Lung (tissue), 12 donors: ENCODE results near the gene PISD. TPM values are rescaled to one million over a fixed set of nuclear protein-coding genes. Genes with fewer than 3 reads are reported as not detected.
"Not testable (repeated sequence)": the region's sequence is repeated elsewhere in the genome, so short reads cannot be mapped to it uniquely, and the experiment has no call there.

Experiments
- ATAC-seq: fragments of 200-7000 bp; cut with Tn5 transposase; one replicate; pipeline ENCODE4 v1.9.1; 2020; ENCODE audit warnings: moderate number of reproducible peaks; ENCODE audit not compliant: insufficient read depth, low FRiP score
- DNase-seq, 3 donors: peaks; one replicate each; pipeline ENCODE4 v3.0.0-alpha.2; 2013 to 2017
- H3K27ac ChIP-seq, 2 donors: one replicate each; pipeline ENCODE4 v1.5.1; 2013; ENCODE audit warnings: mild to moderate bottlenecking in 2 of 2, moderate library complexity in 2 of 2, control low read depth in 1 of 2, inconsistent platforms in 1 of 2, low read depth in 1 of 2, low read length in 1 of 2
- H3K27me3 ChIP-seq, 3 donors: one replicate each; pipeline ENCODE4 v1.5.1; 2013; ENCODE audit warnings: low read length in 2 of 3; ENCODE audit not compliant: control insufficient read depth in 3 of 3, insufficient read depth in 3 of 3
- H3K36me3 ChIP-seq, 4 donors: one replicate each; pipeline ENCODE4 v1.5.1; 2013; ENCODE audit warnings: low read length in 4 of 4, mild to moderate bottlenecking in 1 of 4, moderate library complexity in 1 of 4; ENCODE audit not compliant: control insufficient read depth in 4 of 4, insufficient read depth in 4 of 4
- H3K4me1 ChIP-seq, 5 donors: one replicate each; pipeline ENCODE4 v1.5.1; 2013; ENCODE audit warnings: low read length in 5 of 5, mild to moderate bottlenecking in 2 of 5, moderate library complexity in 1 of 5; ENCODE audit not compliant: control insufficient read depth in 5 of 5, insufficient read depth in 5 of 5
- H3K4me3 ChIP-seq: one replicate; pipeline ENCODE4 v1.5.1; 2013; ENCODE audit warnings: mild to moderate bottlenecking, control low read depth, moderate library complexity
- H3K9ac ChIP-seq, 2 donors: one replicate each; pipeline ENCODE4 v1.5.1; 2013; ENCODE audit warnings: low read length in 2 of 2, control low read depth in 1 of 2; ENCODE audit not compliant: insufficient read depth in 1 of 2
- H3K9me3 ChIP-seq, 4 donors: one replicate each; pipeline ENCODE4 v1.5.1; 2013; ENCODE audit warnings: low read length in 3 of 4, mild to moderate bottlenecking in 1 of 4, moderate library complexity in 1 of 4; ENCODE audit not compliant: control insufficient read depth in 4 of 4, insufficient read depth in 3 of 4
- WGBS, 2 donors: extraction: QIAGEN DNeasy Blood & Tissue Kit; methylation state at CpG; one replicate each; pipeline ENCODE4 v1.1.7; 2013; 5-methylcytosine and 5-hydroxymethylcytosine counted together
- polyA plus RNA-seq, 2 donors: library from polyadenylated mRNA; stranded (reverse); fragments of 200-250 nt; gene quantifications; one replicate each; pipeline ENCODE4 v1.2.1, GENCODE V29; 2013
- total RNA-seq, 2 donors: library from RNA; depleted of rRNA in 1 of 2; stranded (reverse); fragments of >200 nt in 1 of 2; gene quantifications; one replicate each; pipeline ENCODE4 v1.2.1, GENCODE V29; 2014 to 2021
- TF ChIP-seq, protein P1 (sequence below): IDR thresholded peaks from 2 replicates; pipeline ENCODE4 v1.5.1; 2012; ENCODE audit warnings: mild to moderate bottlenecking; ENCODE audit errors: control extremely low read depth, extremely low read depth
- donor health status: control.
- donor health status: control.
- donor health status: Bipolar disorder and iron deficiency.
- donor health status: healthy.
- donor health status: DM: yes; HTN: yes; CAD: no.

PISD gene
- total and polyA plus RNA-seq, 4 donors: 25.7 to 94.6 (median 46.8) TPM

DNA sequence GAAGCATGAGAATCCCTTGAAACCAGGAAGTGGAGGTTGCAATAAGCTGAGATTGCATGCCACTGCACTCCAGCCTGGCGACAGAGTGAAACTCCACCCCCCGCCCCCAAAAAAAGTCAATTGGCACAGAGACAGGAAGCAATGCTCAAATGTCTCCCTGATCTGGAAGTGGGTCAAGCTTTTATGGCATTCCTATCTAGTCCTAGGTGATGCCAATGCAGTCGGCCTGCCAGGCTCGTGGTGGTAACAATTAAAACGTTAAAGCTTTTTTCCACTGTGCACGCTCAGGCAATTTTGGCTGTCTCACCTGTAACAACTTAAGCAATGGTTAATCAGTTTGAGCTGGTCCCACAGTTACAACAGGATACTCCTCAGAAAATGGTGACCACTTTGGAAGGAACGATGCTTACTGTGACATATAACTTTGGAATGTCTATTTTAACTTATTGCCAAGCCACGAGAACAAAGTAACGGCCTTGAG lies 18.9 kb upstream of the PISD start:
- ATAC-seq (no peak), DNase-seq (no peak)
- H3K4me1 ChIP-seq: peaks cover 0 to 4% (median 0%) of the 10 kb centered on the region in 5 donors
- 62 to 71% methylated on average over 9 of the region's 9 CpGs for WGBS, 2 donors
- H3K9ac ChIP-seq: no peak overlapping the region
- no peaks in the 10 kb centered on the region for H3K9me3 ChIP-seq
- no peak overlapping the region for H3K4me3 ChIP-seq
- H3K36me3 ChIP-seq: peaks cover 10 to 23% (median 11%) of the 10 kb centered on the region in 4 donors
- H3K27ac ChIP-seq: peak overlapping the region in 1 of 2 donors; percentile 36
- H3K27me3 ChIP-seq: no peaks in the 10 kb centered on the region
- TF ChIP-seq, protein P1, sequence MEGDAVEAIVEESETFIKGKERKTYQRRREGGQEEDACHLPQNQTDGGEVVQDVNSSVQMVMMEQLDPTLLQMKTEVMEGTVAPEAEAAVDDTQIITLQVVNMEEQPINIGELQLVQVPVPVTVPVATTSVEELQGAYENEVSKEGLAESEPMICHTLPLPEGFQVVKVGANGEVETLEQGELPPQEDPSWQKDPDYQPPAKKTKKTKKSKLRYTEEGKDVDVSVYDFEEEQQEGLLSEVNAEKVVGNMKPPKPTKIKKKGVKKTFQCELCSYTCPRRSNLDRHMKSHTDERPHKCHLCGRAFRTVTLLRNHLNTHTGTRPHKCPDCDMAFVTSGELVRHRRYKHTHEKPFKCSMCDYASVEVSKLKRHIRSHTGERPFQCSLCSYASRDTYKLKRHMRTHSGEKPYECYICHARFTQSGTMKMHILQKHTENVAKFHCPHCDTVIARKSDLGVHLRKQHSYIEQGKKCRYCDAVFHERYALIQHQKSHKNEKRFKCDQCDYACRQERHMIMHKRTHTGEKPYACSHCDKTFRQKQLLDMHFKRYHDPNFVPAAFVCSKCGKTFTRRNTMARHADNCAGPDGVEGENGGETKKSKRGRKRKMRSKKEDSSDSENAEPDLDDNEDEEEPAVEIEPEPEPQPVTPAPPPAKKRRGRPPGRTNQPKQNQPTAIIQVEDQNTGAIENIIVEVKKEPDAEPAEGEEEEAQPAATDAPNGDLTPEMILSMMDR: no peak

DNA sequence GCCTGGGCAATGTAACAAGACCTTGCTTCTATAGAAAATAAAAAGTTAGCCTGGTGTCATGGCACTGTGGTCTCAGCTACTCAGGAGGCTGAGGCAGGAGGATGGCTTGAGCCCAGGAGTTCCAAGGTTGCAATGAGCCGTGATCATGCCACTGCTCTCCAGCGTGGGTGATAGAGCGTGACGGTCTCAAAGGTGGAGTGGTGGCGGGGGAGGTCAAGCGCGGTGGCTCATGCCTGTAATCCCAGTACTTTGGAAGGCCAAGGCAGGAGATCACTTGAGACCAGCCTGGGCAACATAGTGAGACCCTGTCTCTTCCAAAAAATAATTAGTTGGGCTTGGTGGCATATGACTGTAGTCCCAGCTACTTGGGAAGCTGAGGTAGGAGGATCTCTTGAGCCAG lies 16.7 kb upstream of the PISD start:
- Histone ChIP-seq H3K4me3 (no peak overlapping the region), H3K9me3 (no peaks in the 10 kb centered on the region), H3K4me1 (peaks cover 0 to 4% (median 0%) of the 10 kb centered on the region in 5 donors), H3K27ac (no peak overlapping the region), H3K27me3 (no peaks in the 10 kb centered on the region), H3K36me3 (peaks cover 3 to 11% (median 6%) of the 10 kb centered on the region in 4 donors), H3K9ac (no peak overlapping the region)
- ATAC-seq: no peak
- TF ChIP-seq, protein P1: no peak
- DNase-seq: no peak
- WGBS, 2 donors: 94 to 96% methylated on average over 7 of the region's 7 CpGs

DNA sequence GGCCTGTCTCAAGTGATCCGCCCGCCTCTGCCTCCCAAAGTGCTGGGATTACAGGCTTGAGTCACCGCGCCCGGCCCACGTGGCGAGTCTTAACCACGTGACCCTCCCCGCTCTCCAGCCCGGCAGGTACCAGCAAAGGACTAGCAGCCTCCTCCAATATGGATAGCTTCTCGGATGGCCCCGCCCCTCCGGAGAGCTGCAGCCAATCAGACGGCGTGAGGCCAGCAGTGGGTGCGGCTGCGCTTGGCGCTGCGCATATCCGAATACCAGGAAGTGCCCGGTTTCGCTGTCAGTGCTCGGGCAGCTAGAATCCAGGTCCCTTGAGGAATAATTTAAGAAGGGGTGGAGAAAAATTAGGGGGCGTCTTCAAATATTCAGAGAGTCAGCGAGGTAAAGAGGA lies 14.7 kb upstream of the PISD start:
- no peaks in the 10 kb centered on the region for H3K27me3 ChIP-seq
- peak overlapping the region in 1 of 2 donors; percentile 28 for H3K9ac ChIP-seq

DNA sequence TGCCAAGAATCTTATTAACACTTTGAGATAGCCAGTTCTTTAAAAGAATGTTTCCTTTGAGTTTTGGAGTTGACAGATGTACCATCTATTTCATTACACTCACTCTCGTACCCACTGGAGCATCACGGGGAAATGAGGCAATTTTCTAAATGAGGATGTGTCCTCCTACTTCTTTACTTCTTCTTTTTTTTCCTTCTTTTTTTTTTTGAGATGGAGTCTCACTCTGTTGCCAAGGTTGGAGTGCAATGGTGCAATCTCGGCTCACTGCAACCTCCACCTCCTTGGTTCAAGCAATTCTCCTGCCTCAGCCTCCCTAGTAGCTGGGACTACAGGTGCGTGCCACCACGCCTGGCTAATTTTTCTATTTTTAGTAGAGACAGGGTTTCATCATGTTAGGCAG lies 12.2 kb upstream of the PISD start:
- H3K9ac ChIP-seq, H3K9me3 ChIP-seq, H3K4me1 ChIP-seq, H3K27me3 ChIP-seq, H3K27ac ChIP-seq, H3K4me3 ChIP-seq, DNase-seq, ATAC-seq, H3K36me3 ChIP-seq: not testable (repeated sequence)
- WGBS, 2 donors: 44 to 70% methylated on average over 5 of the region's 5 CpGs

More for the DNA sequence above, 14.7 kb upstream of the PISD start:
- Histone ChIP-seq H3K36me3 (no peaks in the 10 kb centered on the region), H3K4me3 (no peak overlapping the region), H3K9me3 (peaks cover 0 to 1% (median 0%) of the 10 kb centered on the region in 4 donors), H3K27ac (peak overlapping the region in 1 of 2 donors; percentile 66), H3K4me1 (peaks cover 0 to 4% (median 0%) of the 10 kb centered on the region in 5 donors)
- TF ChIP-seq, protein P1: no peak
- WGBS, 2 donors: 2% methylated on average over 25 of the region's 25 CpGs
- DNase-seq: peak; percentile 80 to 88 (median 85)
- ATAC-seq: peak; percentile 100

DNA sequence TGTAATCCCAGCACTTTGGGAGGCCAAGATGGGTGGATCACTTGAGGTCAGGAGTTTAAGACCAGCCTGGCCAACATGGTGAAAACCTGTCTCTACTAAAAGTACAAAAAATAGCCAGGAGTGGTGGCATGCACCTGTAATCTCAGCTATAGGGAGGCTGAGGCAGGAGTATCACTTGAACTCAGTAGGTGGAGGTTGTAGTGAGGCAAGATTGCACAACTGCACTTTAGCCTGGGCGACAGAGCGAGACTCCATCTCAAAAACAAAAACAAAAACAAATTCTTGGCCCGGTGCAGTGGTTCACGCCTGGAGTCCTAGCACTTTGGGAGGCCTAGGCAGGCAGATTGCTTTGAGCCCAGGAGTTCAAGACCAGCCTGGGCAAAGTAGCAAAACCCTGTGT lies 6.8 kb upstream of the PISD start:
- WGBS, 2 donors: 88 to 89% methylated on average over 4 of the region's 4 CpGs
- H3K27me3 ChIP-seq, H3K4me3 ChIP-seq, ATAC-seq, H3K27ac ChIP-seq, H3K9me3 ChIP-seq, H3K36me3 ChIP-seq, H3K4me1 ChIP-seq, DNase-seq, H3K9ac ChIP-seq: not testable (repeated sequence)
